22Rv1 (cell line): ENCODE measurements around the gene CCDC54.
A peak's percentile ranks its signal among the peaks of the same experiment; 100 is the strongest.

ENCODE experiments used
- H3K27ac ChIP-seq: fragments of 450-650 bp; 2 replicates; pipeline ENCODE4 v1.5.1; 2017
- CTCF ChIP-seq: fragments of 450-650 bp; IDR thresholded peaks from 2 replicates; pipeline ENCODE4 v1.5.1; 2017; ENCODE audit warnings: mild to moderate bottlenecking
- ZFX ChIP-seq: fragments of 450-650 bp; IDR thresholded peaks from 2 replicates; pipeline ENCODE4 v1.6.1; 2017; ENCODE audit warnings: antibody characterized with exemption, borderline replicate concordance

Gene CCDC54

GRCh38 chr3:107416138-107416537 is 38.9 kb downstream of the CCDC54 start:
- no peak for TF ChIP-seq ZFX
- no peak for TF ChIP-seq CTCF
- no peak overlapping the region for H3K27ac ChIP-seq

- TF ChIP-seq CTCF (no peak), ZFX (no peak)
- no peak overlapping the region for H3K27ac ChIP-seq
These were observed 39.6 kb downstream of the CCDC54 start for GRCh38 chr3:107416886-107417285.

- H3K27ac ChIP-seq = no peak overlapping the region
- TF ChIP-seq CTCF (peak; percentile 83), ZFX (no peak)
These were observed 44.0 kb downstream of the CCDC54 start for GRCh38 chr3:107421170-107421792.

GRCh38 chr3:107421881-107422280 is 44.6 kb downstream of the CCDC54 start:
- no peak for TF ChIP-seq ZFX
- no peak for TF ChIP-seq CTCF
- no peak overlapping the region for H3K27ac ChIP-seq

GRCh38 chr3:107425033-107425432 is 47.8 kb downstream of the CCDC54 start:
- TF ChIP-seq ZFX (no peak), CTCF (no peak)
- H3K27ac ChIP-seq = no peak overlapping the region

- TF ChIP-seq ZFX = no peak
- TF ChIP-seq CTCF = no peak
- no peak overlapping the region for H3K27ac ChIP-seq
These were observed 49.0 kb downstream of the CCDC54 start for GRCh38 chr3:107426223-107426622.
